ENCODE data around the gene ACAD10. TPM values are rescaled to one million over a fixed set of nuclear protein-coding genes. Genes with fewer than 3 reads are reported as not detected.

Gene ACAD10
- total RNA-seq, 2 experiments from 2014 or later = 14.4 to 17.4 TPM

DNA sequence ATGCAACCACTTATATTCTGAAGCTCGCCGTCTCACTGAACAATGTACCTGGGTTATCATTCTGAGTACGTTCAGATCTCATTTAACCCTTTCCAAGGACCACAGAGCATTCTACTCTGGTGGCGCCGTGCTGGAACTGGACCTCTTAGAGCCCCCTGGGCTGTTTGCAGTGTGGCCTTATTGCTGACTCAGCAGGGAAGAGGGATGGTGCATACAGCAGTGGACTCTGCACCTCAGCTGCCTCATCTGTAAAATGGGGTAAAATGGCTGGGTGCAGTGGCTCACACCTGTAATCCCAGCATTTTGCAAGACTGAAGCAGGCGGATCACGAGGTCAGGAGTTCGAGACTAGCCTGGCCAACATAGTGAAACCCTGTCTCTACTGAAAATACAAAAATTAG, 83.7 kb downstream of the ACAD10 start:
- no peak for DNase-seq
- Mint-ChIP-seq H3K9me3 (no peaks in the 10 kb centered on the region), H3K4me3 (no peak overlapping the region), H3K4me1 (peaks cover 11% of the 10 kb centered on the region), H3K36me3 (peaks cover 3% of the 10 kb centered on the region), H3K27ac (no peak overlapping the region), H3K27me3 (peaks cover 26% of the 10 kb centered on the region)

DNA sequence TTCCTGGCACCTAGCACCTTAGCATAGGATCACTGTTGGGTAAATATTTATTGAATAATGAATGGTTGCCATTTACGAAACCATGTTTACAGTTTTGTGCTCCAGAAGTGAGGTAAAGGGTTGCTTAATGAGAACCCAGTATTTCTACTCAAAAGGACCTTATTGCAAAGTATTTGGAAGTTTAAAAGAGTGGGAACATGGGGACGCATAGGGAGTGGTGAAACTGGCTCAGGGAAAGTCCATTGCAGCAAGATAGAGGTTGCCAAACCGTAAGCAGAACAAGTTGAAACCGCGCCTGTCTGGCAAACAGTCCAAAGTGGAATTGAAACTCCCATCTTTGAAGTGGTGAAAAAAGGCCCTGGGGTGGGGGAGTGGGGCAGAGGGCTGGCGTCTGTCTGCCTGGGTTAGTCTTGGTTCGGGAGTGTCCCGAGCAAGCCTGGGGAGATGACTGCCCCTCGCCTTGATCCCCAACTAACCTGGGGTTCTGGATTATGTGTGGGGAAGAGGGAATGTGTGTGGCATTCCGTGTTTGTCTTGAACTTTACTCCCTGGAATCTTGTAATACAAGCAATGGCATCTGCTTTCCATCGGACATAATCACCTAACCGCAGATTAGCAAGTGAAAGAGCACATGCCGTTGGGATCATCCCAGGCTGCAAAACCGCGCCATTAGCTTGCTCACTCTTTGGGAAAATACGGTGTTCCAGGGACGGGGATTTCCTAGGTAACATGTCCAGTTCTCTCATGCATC, 88.1 kb downstream of the ACAD10 start:
- Mint-ChIP-seq H3K9me3 (no peaks in the 10 kb centered on the region), H3K36me3 (no peaks in the 10 kb centered on the region), H3K27ac (no peak overlapping the region), H3K4me1 (peaks cover 9% of the 10 kb centered on the region), H3K27me3 (no peaks in the 10 kb centered on the region), H3K4me3 (no peak overlapping the region)
- DNase-seq = no peak

DNA sequence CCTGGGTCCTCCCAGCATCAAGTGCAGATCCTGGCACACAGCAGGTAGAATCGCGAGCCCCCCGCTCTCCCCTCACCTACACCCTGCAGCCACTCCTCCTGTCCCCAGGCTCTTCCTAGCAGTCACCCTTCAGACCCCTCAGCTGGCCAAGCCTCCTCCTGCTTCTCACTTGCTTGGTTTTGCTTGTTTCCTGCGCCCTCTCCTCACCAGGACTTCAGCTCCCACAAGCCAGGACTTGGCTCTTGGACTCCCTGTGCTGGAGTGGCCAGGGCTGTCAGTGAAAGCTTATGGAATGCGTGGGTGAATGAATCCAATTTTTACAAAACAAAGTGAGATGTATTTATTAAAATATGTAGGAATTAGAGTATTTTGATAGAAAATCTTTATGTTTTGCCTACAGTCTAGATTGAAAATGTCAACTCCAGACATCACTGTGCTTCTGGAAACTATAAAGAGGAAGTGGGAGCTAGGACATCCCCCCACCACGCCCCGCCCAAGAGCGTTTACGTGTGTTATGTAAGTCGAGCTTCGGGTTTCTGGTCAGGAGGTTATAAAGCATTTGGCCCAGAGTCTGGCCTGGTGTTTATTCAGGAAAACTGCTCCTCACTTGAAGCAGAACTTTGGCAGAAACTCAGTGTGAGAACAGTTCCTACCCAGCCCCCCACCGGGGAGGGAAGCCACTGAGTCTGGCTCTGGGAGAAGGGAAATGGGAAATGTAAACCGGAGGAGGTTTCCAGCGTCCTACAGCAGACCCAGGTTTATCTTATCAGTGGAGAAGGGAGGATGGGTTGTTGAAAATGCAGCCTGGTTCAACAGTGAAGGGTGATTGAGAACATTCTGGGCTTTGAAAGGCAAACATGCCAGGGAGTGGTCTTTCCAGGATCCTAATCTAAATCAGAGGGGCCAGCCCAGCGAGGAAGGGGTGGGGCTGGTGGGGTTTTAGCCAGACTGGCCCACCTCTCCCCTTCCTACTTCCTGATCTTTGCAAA, 89.6 kb downstream of the ACAD10 start:
- peaks cover 9% of the 10 kb centered on the region for H3K4me1 Mint-ChIP-seq
- H3K36me3 Mint-ChIP-seq = no peaks in the 10 kb centered on the region
- H3K27me3 Mint-ChIP-seq = no peaks in the 10 kb centered on the region
- no peak overlapping the region for H3K4me3 Mint-ChIP-seq
- no peaks in the 10 kb centered on the region for H3K9me3 Mint-ChIP-seq
- DNase-seq = no peak
- H3K27ac Mint-ChIP-seq = peak overlapping the region; percentile 68

GRCh38 chr12:111776836-111777344, 91.0 kb downstream of the ACAD10 start:
- H3K36me3 Mint-ChIP-seq = no peaks in the 10 kb centered on the region
- H3K27me3 Mint-ChIP-seq = no peaks in the 10 kb centered on the region
- no peaks in the 10 kb centered on the region for H3K9me3 Mint-ChIP-seq
- H3K4me3 Mint-ChIP-seq = no peak overlapping the region
- no peak overlapping the region for H3K27ac Mint-ChIP-seq
- no peak for DNase-seq
- H3K4me1 Mint-ChIP-seq = peaks cover 9% of the 10 kb centered on the region

GRCh38 chr12:111777345-111778045, 91.6 kb downstream of the ACAD10 start:
- Mint-ChIP-seq H3K36me3 (no peaks in the 10 kb centered on the region), H3K4me1 (peaks cover 9% of the 10 kb centered on the region), H3K9me3 (no peaks in the 10 kb centered on the region), H3K4me3 (no peak overlapping the region), H3K27ac (no peak overlapping the region), H3K27me3 (no peaks in the 10 kb centered on the region)
- DNase-seq = no peak

DNA sequence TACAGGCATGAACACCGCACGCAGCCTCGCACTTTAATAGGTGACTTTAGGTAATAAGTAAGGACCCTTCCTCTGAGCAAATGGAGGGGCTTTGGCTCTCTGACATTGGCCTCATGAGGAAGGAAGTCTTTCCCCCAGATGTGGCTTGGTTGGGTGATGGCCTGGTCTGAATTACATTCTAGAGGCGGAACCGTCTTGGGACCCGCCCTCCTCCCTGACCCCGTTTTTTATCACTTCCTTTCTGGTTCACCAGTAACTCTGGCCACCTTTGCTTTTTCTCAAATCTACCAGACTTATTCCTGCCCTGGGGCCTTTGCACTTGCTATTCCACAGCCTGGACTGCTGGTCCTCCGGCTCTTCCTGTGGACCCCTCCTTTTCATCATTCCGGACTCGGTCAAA, 94.3 kb downstream of the ACAD10 start:
- no peaks in the 10 kb centered on the region for H3K9me3 Mint-ChIP-seq
- no peak for DNase-seq

DNA sequence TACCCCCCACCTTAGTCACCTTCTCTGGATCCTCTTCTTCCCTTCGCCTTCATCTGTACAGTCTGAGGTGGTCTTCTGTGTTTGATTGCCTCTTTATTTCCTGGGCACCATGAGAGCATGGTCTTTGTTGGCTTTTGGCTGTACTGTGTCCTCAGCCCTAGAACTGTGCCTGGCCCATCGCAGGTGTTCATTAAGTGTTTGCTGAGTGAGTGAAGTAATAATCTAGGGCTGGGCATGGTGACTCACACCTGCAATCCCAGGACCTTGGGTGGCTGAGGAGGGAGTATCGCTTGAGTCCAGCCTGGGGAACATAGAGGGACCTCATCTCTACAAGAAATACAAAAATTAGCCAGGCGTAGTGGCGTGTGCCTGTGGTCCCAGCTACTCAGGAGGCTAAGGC, 94.8 kb downstream of the ACAD10 start:
- no peaks in the 10 kb centered on the region for H3K9me3 Mint-ChIP-seq
- no peak overlapping the region for H3K27ac Mint-ChIP-seq
- no peak for DNase-seq
- H3K4me3 Mint-ChIP-seq = no peak overlapping the region
- no peaks in the 10 kb centered on the region for H3K36me3 Mint-ChIP-seq
- peaks cover 5% of the 10 kb centered on the region for H3K4me1 Mint-ChIP-seq
- H3K27me3 Mint-ChIP-seq = no peaks in the 10 kb centered on the region

More for the DNA sequence above, 94.3 kb downstream of the ACAD10 start:
- H3K4me1 Mint-ChIP-seq = peaks cover 7% of the 10 kb centered on the region
- no peaks in the 10 kb centered on the region for H3K36me3 Mint-ChIP-seq
- no peaks in the 10 kb centered on the region for H3K27me3 Mint-ChIP-seq
- H3K27ac Mint-ChIP-seq = no peak overlapping the region
- H3K4me3 Mint-ChIP-seq = no peak overlapping the region

DNA sequence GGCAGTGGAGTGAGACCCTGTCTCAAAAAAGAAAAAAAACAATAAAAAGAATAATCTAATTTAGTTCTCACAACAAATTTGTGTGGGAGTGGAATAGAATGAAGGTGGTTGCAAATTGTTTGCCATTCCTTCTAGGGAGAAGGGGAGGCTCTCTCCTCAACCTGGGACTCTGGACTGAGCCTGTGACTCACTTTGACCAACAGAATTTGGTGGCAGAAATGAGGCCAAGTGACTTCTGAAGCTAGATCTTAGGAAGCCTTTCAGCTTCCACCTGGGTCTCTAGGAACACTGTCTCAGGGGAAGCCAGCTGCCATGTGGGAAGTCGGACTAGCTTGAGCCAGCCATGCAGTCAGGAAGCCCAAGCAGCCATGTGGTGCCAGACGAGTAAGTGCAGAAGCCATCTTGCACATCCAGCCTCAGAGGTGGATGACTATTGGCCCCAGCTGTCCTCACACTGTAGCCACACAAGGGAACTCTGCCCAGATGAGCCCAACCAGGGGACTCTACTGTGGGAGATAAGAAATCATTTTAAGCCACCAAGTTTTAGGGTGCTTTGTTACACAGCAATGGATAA, 95.3 kb downstream of the ACAD10 start:
- H3K27me3 Mint-ChIP-seq = no peaks in the 10 kb centered on the region
- no peak overlapping the region for H3K27ac Mint-ChIP-seq
- H3K9me3 Mint-ChIP-seq = no peaks in the 10 kb centered on the region

GRCh38 chr12:111783046-111783445, 97.2 kb downstream of the ACAD10 start:
- no peaks in the 10 kb centered on the region for H3K27me3 Mint-ChIP-seq
- H3K27ac Mint-ChIP-seq = no peak overlapping the region
- no peak overlapping the region for H3K4me3 Mint-ChIP-seq
- H3K9me3 Mint-ChIP-seq = no peaks in the 10 kb centered on the region
- H3K36me3 Mint-ChIP-seq = no peaks in the 10 kb centered on the region
- no peaks in the 10 kb centered on the region for H3K4me1 Mint-ChIP-seq
- no peak for DNase-seq

More for the DNA sequence above, 95.3 kb downstream of the ACAD10 start:
- Mint-ChIP-seq H3K36me3 (no peaks in the 10 kb centered on the region), H3K4me3 (no peak overlapping the region), H3K4me1 (no peaks in the 10 kb centered on the region)
- DNase-seq = no peak

DNA sequence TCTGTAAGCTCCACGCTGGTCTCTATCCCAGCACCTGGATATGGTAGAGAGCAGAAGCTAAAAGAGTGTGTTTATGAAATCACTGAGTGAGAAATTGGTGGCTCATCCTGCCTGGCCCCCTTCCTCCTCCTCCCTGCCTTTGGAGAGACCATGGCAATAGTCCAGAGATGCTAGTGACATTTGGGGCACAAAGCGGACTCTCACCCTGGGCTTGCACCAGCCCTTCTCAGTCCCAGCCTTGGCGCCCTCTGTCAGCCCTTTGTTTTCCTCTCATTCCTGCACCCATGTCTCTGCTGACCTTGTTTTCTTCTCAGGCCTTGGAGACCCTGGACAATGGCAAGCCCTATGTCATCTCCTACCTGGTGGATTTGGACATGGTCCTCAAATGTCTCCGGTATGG, 99.1 kb downstream of the ACAD10 start:
- H3K27ac Mint-ChIP-seq = peak overlapping the region; percentile 19
- H3K9me3 Mint-ChIP-seq = no peaks in the 10 kb centered on the region
- H3K4me3 Mint-ChIP-seq = no peak overlapping the region
- no peaks in the 10 kb centered on the region for H3K27me3 Mint-ChIP-seq
- H3K4me1 Mint-ChIP-seq = no peaks in the 10 kb centered on the region
- no peaks in the 10 kb centered on the region for H3K36me3 Mint-ChIP-seq
- no peak for DNase-seq

- H3K27ac Mint-ChIP-seq = no peak overlapping the region
- no peaks in the 10 kb centered on the region for H3K36me3 Mint-ChIP-seq
- H3K9me3 Mint-ChIP-seq = no peaks in the 10 kb centered on the region
- DNase-seq = no peak
- no peaks in the 10 kb centered on the region for H3K4me1 Mint-ChIP-seq
- H3K27me3 Mint-ChIP-seq = no peaks in the 10 kb centered on the region
- no peak overlapping the region for H3K4me3 Mint-ChIP-seq
Measured at GRCh38 chr12:111785651-111786050, 99.8 kb downstream of the ACAD10 start.

GRCh38 chr12:111788178-111788654, 102.4 kb downstream of the ACAD10 start:
- no peaks in the 10 kb centered on the region for H3K4me1 Mint-ChIP-seq
- H3K9me3 Mint-ChIP-seq = no peaks in the 10 kb centered on the region
- H3K4me3 Mint-ChIP-seq = no peak overlapping the region
- no peak for DNase-seq
- H3K27ac Mint-ChIP-seq = no peak overlapping the region
- H3K36me3 Mint-ChIP-seq = no peaks in the 10 kb centered on the region
- no peaks in the 10 kb centered on the region for H3K27me3 Mint-ChIP-seq

DNA sequence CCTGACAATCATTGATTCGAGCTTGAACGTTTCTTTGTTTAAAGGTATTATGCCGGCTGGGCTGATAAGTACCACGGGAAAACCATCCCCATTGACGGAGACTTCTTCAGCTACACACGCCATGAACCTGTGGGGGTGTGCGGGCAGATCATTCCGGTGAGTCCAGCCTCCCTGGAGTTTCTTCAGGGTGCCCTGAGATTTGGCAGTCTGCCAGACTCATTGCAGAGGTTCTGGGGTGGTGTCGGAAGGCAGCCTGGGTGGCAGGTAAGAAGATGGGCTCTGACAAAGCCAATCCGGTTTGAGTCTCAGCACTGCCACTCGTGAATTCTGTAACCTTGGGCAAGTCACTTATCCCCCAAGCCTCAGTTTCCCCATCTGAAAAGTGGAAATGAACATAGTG, 103.9 kb downstream of the ACAD10 start:
- no peaks in the 10 kb centered on the region for H3K4me1 Mint-ChIP-seq
- no peak overlapping the region for H3K27ac Mint-ChIP-seq
- H3K27me3 Mint-ChIP-seq = no peaks in the 10 kb centered on the region
- DNase-seq = no peak
- no peaks in the 10 kb centered on the region for H3K9me3 Mint-ChIP-seq
- no peaks in the 10 kb centered on the region for H3K36me3 Mint-ChIP-seq
- no peak overlapping the region for H3K4me3 Mint-ChIP-seq

- Mint-ChIP-seq H3K27ac (no peak overlapping the region), H3K27me3 (no peaks in the 10 kb centered on the region), H3K4me1 (no peaks in the 10 kb centered on the region), H3K4me3 (no peak overlapping the region), H3K36me3 (no peaks in the 10 kb centered on the region), H3K9me3 (no peaks in the 10 kb centered on the region)
- no peak for DNase-seq
Measured at GRCh38 chr12:111791507-111791906, 105.7 kb downstream of the ACAD10 start.

Measured in activated naive CD8-positive, alpha-beta T cell treated with anti-CD3 and anti-CD28 coated beads for 36 hours (primary cell).